ENCODE data around the gene DNAJB8. TPM values are rescaled to one million over a fixed set of nuclear protein-coding genes. Genes with fewer than 3 reads are reported as not detected.

DNAJB8 gene
- not detected for polyA plus RNA-seq (ENCODE audit: insufficient read length in 10 of 10)
- long read RNA-seq, donor 1 = 0 reads
- long read RNA-seq, donor 2 = 0 reads
- long read RNA-seq, donor 3 = 0 reads
- long read RNA-seq, donor 4 = 0 reads
- long read RNA-seq, donor 5 = 0 reads
- long read RNA-seq, donor 6 = 0 reads
- long read RNA-seq, donor 7 = 0 reads
- long read RNA-seq, donor 8 = 0 reads
- long read RNA-seq, donor 9 = 0 reads

- no peak for DNase-seq
These were observed at the start of gene DNAJB8 for GRCh38 chr3:128466840-128467541. Gene DNAJB8 (minus strand): TSS chr3:128466890. CDS start chr3:128463245, 3,645 bp downstream.

- DNase-seq = no peak
These were observed 49.3 kb upstream of the DNAJB8 start for GRCh38 chr3:128515967-128516366.

DNA sequence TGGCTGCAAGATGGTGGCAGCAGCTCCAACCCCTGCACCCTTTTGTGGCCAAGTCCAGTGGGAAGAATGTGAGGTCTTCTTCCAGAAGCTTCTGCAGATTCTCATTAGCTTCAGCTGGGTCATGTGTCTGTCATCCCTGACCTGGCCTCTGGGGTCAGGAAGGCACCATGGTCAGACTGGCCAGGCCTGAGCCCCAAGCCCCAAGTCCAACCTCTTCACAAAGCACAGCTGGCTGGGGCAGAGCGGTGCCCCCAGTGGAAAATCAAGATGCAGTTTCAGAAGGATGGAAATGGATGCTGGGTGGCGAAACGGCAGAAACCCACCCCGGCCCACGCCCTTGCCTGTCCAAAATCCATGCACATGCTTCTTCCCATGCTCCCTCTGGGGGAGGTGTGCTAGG is 42.2 kb upstream of the DNAJB8 start:
- no peak for DNase-seq

DNA sequence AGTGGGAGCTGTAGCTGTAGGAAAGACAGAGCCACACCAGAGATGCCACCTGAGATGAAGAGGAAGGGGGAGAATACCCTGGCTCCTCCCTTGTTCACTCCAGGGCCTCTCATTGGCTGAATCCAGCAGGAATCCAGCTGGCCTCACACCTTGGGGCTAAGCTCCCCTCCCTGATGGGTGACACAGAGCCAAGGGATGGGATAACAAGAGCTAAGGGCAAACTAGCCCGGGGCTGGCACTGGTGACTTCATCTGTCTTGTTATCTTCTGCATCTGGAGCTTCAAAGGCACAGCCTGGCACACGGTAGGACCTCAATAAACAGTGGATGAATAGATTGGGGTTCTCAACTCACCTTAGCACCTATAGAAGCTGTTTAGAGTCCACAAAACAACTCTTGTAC is 40.1 kb upstream of the DNAJB8 start:
- DNase-seq = no peak

- DNase-seq = no peak
These were observed 39.1 kb upstream of the DNAJB8 start for GRCh38 chr3:128505771-128506170.

DNA sequence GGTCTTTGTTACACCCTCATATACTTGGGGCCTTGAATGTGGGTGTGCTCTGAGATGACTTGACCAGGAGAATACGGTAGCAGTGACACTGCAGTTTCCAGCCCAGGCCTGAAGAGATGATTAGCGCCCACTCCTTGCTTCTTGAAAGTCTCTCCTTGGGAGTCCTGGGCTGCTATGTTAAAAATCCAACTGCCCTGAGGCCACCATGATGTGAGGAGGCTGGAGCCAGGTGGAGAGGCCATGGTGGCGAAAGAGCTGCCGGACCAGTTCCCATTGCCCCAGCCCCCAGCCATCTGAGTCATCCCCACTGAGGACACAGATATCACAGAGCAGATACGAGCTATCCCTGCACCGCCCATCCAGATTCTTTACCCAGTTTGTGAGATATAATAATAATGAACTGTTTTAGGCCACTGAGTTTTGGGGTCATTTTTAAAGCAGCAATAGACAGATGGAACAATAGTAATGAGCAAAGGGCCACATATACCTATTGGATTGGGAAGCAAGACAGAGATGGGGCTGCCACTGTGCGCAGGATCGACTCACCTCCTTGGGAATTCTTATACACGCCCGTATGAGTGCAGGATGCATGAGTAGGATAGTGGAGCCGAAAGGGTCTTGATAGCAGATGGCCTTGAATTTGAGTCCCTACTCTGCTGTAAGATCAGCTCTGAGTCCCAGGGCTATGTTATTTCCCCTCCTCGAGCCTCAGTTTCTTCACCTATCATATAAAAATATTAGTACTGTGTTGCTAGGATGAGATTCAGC is 38.5 kb upstream of the DNAJB8 start:
- no peak for DNase-seq

DNA sequence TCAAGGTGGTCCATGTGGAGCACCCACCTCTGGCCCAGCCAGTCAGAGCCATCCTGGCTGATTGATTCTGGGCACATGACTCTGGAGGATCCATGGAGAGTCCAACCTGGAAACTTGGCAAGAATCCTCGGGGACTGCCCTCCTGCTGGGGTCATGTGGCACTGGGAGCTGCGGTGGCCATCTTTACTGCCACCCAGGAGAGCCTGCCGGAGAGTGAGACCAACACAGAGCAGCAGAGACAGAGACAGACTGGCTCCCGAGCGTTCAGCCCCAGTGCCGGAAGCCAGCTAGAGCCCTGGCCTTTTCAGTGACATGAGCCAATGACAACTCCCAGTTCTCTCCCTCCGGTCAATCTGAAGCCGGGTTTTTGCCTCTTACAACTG is 37.8 kb upstream of the DNAJB8 start:
- DNase-seq = no peak

DNA sequence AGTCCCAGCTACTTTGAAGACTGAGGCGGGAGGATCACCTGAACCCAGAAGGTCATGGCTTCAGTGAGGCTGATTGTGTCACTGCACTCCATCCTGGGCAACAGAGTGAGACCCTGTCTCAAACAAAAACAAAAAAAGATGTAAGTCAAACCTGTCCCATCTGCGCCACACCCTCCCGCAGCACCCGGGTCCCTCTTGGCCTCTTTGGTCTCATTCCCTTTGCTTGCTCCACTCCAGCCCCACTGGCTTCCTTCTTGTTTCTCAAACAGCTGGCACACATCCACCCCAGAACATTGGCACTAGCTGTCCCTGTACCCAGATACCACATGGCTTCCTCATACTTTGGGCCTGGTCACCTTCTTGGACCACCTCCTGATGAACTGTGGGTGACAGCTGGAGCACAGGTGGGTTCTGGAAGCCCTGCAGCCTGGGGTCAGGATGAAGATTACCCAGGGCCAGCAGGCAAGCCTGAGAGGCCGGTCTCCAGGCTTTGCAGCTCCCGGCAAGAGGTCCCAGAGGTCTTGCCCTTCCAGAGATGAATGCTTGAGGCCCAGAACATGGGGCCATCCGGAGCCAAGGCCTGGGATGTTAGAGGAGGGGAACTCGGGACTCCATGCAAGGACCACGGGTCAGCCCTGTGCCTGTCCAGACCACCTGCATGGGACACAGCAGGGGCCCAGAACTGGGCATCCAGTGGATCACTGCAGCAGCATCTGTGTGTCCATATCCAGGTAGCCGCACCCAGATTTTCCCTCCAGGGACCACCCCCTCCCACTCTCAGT is 37.3 kb upstream of the DNAJB8 start:
- DNase-seq = no peak

- DNase-seq = no peak
These were observed 36.5 kb upstream of the DNAJB8 start for GRCh38 chr3:128503164-128503651.

GRCh38 chr3:128502712-128503111 is 36.0 kb upstream of the DNAJB8 start:
- DNase-seq = no peak

- no peak for DNase-seq
These were observed 34.7 kb upstream of the DNAJB8 start for GRCh38 chr3:128501431-128501830.

GRCh38 chr3:128500556-128500955 is 33.9 kb upstream of the DNAJB8 start:
- DNase-seq = no peak

GRCh38 chr3:128499724-128500275 is 33.1 kb upstream of the DNAJB8 start:
- DNase-seq = no peak

DNA sequence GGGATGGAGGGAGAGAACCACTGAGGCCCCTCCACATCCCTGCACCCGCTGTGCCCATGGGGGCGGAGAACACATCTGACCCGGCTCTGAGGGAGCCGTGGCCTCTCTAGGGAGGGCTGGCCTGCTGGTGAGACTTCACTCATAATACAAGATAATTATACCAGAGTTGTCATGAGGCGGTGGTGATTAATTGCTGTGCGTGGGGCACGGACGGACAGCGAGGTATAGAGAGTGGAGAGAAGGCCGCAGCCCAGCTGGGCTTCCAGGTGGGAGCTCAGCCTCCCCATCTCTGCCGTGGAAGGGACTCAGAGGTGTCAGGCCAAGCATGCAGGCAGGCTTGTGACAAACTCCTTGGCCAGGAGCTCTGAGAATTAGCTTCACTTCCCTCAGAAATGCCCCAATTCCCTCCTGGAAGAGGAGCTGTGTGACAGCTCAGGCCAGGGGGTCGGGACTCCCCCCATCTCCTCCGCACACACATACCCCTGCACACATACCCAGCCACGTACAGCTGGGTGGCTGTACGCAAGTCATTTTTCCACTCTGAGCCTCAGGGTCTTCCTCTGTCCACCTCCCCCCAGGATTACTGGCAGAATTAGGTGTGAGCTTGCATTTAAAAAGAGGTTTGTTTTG is 32.3 kb upstream of the DNAJB8 start:
- no peak for DNase-seq

GRCh38 chr3:128498127-128498626 is 31.5 kb upstream of the DNAJB8 start:
- no peak for DNase-seq

GRCh38 chr3:128497305-128498126 is 30.8 kb upstream of the DNAJB8 start:
- DNase-seq = peak in 1 of 3 donors; percentile 76

- peak in 1 of 3 donors; percentile 45 for DNase-seq
These were observed 30.1 kb upstream of the DNAJB8 start for GRCh38 chr3:128496602-128497304.

DNA sequence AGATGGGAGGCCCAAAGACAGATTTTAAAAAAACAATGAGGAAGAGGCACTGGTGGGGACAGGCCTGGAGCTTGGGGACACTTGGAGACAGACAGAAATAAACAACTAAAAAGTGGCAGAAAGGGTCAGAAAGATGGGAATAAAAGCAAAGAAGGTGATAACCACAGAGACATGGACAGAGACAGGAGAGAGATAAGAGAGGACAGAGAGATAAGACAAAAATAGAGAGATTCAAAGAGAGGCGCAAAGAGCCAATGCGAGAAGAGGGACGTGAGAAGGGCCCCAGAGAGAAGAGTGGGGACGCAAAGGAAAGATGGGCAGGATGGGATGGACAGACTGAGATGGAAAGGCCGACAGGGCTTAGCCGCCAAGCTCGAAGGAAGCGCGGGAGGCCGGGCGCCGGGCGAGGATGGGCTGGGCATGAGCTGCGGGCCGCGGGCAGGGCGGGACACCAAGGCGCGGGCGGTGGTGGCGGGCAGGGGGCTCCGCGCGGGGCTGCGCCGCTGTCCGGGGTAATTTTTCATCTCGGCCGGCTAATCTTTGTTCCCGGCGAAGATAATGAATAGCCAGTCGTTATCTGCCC is 29.4 kb upstream of the DNAJB8 start:
- peak in 1 of 3 donors; percentile 7 for DNase-seq

GRCh38 chr3:128495435-128495970 is 28.8 kb upstream of the DNAJB8 start:
- peak in 1 of 3 donors; percentile 7 for DNase-seq
